HCT116 (cell line): Measurements from ENCODE around the gene NAB1. TPM values are rescaled to one million over a fixed set of nuclear protein-coding genes. Genes with fewer than 3 reads are reported as not detected.

Source experiments
- ATAC-seq: fragments of 200-7000 bp; cut with Tn5 transposase; 2 replicates; pipeline ENCODE4 v1.9.1; 2020; ENCODE audit warnings: mild to moderate bottlenecking, moderate library complexity
- BruUV-seq: library from RNA; stranded (reverse); fragments of 400-500 nt; replicated peaks from 2 replicates; lab custom pipeline; 2021; lab: Mats Ljungman, UMichigan
- CTCF ChIA-PET: fragments of 300-600 bp; sonication (Branson Sonifier 250); formaldehyde crosslinking; loops from one replicate; lab custom pipeline; 2021; ENCODE audit warnings: antibody characterized with exemption; lab: Charles Lee
- POLR2A ChIA-PET: fragments of 300-600, 350-600 bp; sonication (Branson Sonifier 250); formaldehyde crosslinking; loops from one replicate; lab custom pipeline; 2021; ENCODE audit warnings: antibody characterized with exemption; lab: Charles Lee
- RAD21 ChIA-PET, 2 experiments: fragments of 300-600 bp; sonication (Branson Sonifier 250); formaldehyde crosslinking; loops; one replicate each; lab custom pipeline; 2023; ENCODE audit warnings: low total read pairs in 2 of 2; ENCODE audit not compliant: uncharacterized antibody in 2 of 2, unreplicated experiment in 2 of 2, low non-redundant PET in 1 of 2; lab: Charles Lee
- DNase-seq: peaks from one replicate; pipeline ENCODE4 v3.0.0-alpha.2; 2010; ENCODE audit warnings: low read depth, low spot score
- H2AFZ ChIP-seq: fragments of 200-600 bp; shearing (Covaris generic), sonication (generic); 2 replicates; pipeline ENCODE4 v1.6.1; 2017; ENCODE audit warnings: low read depth, mixed run types, mixed read lengths, antibody characterized with exemption, low read length; ENCODE audit not compliant: poor library complexity, severe bottlenecking
- H3K27ac ChIP-seq: 2 replicates; pipeline ENCODE4 v1.5.1; 2012; ENCODE audit warnings: low read depth, low read length
- H3K27me3 ChIP-seq: fragments of 200-600 bp; sonication (generic); 2 replicates; pipeline ENCODE4 v1.6.1; 2016; ENCODE audit warnings: mixed run types, low read length, mixed read lengths; ENCODE audit not compliant: insufficient read depth
- H3K36me3 ChIP-seq, 2 experiments: fragments of 200-500 bp in 1 of 2; fragments of 200-600 bp in 1 of 2; sonication (Bioruptor generic) in 1 of 2; sonication (generic) in 1 of 2; 2 replicates each; pipeline versions ENCODE4 v1.5.1 to v1.6.1; 2014 to 2016; ENCODE audit warnings: low read length in 2 of 2, inconsistent platforms in 1 of 2, mixed read lengths in 1 of 2, mixed run types in 1 of 2; ENCODE audit not compliant: insufficient read depth in 2 of 2, control insufficient read depth in 1 of 2
- H3K4me1 ChIP-seq, 2 experiments: fragments of 200-600 bp in 1 of 2; sonication (generic) in 1 of 2; 2 replicates each; pipeline versions ENCODE4 v1.5.1 to v1.6.1; 2012 to 2017; ENCODE audit warnings: low read length in 2 of 2, inconsistent platforms in 1 of 2, mild to moderate bottlenecking in 1 of 2, mixed read lengths in 1 of 2, mixed run types in 1 of 2, moderate library complexity in 1 of 2; ENCODE audit not compliant: insufficient read depth in 2 of 2, control insufficient read depth in 1 of 2
- H3K4me2 ChIP-seq: fragments of 200-600 bp; sonication (generic); 2 replicates; pipeline ENCODE4 v1.6.1; 2017; ENCODE audit warnings: mixed run types, low read length, mixed read lengths
- H3K4me3 ChIP-seq, 2 experiments: fragments of 200-600 bp in 1 of 2; sonication (generic) in 1 of 2; replicated peaks in 1 of 2; 2 replicates each; pipeline ENCODE4 v1.5.1; 2011 to 2016; ENCODE audit warnings: low read length in 2 of 2, control low read depth in 1 of 2, low read depth in 1 of 2, mild to moderate bottlenecking in 1 of 2, mixed read lengths in 1 of 2, mixed run types in 1 of 2
- H3K79me2 ChIP-seq: fragments of 200-600 bp; sonication (generic); 2 replicates; pipeline ENCODE4 v1.6.1; 2017; ENCODE audit warnings: mild to moderate bottlenecking, mixed run types, low read length, moderate library complexity, mixed read lengths; ENCODE audit not compliant: insufficient read depth
- H3K9ac ChIP-seq: fragments of 200-600 bp; sonication (generic); 2 replicates; pipeline ENCODE4 v1.6.1; 2016; ENCODE audit warnings: low read length, mixed read lengths
- H3K9me2 ChIP-seq: fragments of 200-600 bp; sonication (generic), shearing (Covaris generic); 2 replicates; pipeline ENCODE4 v1.6.1; 2017; ENCODE audit warnings: mixed run types, mild to moderate bottlenecking, moderate library complexity; ENCODE audit not compliant: insufficient read depth
- H3K9me3 ChIP-seq, 2 experiments: fragments of 200-500 bp in 1 of 2; fragments of 200-600 bp in 1 of 2; sonication (Bioruptor generic) in 1 of 2; sonication (generic) in 1 of 2; 2 replicates each; pipeline ENCODE4 v1.6.1; 2014 to 2017; ENCODE audit warnings: low read length in 2 of 2, mixed read lengths in 2 of 2, inconsistent platforms in 1 of 2, low read depth in 1 of 2, mild to moderate bottlenecking in 1 of 2, mixed run types in 1 of 2, moderate library complexity in 1 of 2; ENCODE audit not compliant: control insufficient read depth in 1 of 2, insufficient read depth in 1 of 2
- H4K20me1 ChIP-seq: fragments of 200-600 bp; sonication (generic), shearing (Covaris generic); 2 replicates; pipeline ENCODE4 v1.6.1; 2017; ENCODE audit warnings: mixed run types, mild to moderate bottlenecking, moderate library complexity; ENCODE audit not compliant: insufficient read depth
- CBX3 ChIP-seq: IDR thresholded peaks from 2 replicates; pipeline ENCODE4 v1.6.1; 2012; ENCODE audit warnings: low read depth
- EGR1 ChIP-seq: IDR thresholded peaks from 2 replicates; pipeline ENCODE4 v1.6.1; 2012; ENCODE audit warnings: low read depth
- EZH2 ChIP-seq: fragments of 200-600 bp; sonication (generic); IDR thresholded peaks from 2 replicates; pipeline ENCODE4 v1.6.1; 2017; ENCODE audit warnings: antibody characterized with exemption, mixed run types
- EZH2phosphoT487 ChIP-seq: fragments of 200-600 bp; IDR thresholded peaks from 2 replicates; pipeline ENCODE4 v1.6.1; 2018; ENCODE audit warnings: antibody characterized with exemption, borderline replicate concordance
- FOSL1 ChIP-seq: IDR thresholded peaks from 2 replicates; pipeline ENCODE4 v1.6.1; 2012; ENCODE audit warnings: low read depth
- POLR2AphosphoS5 ChIP-seq: IDR thresholded peaks from 2 replicates; pipeline ENCODE4 v1.6.1; 2011; ENCODE audit warnings: mild to moderate bottlenecking, low read depth, low read length, moderate library complexity
- RAD21 ChIP-seq: IDR thresholded peaks from 2 replicates; pipeline ENCODE4 v1.6.1; 2012; ENCODE audit warnings: low read depth, mild to moderate bottlenecking
- SIN3A ChIP-seq: IDR thresholded peaks from 2 replicates; pipeline ENCODE4 v1.6.1; 2012; ENCODE audit warnings: low read depth
- SRF ChIP-seq: IDR thresholded peaks from 2 replicates; pipeline ENCODE4 v1.6.1; 2012; ENCODE audit warnings: low read depth
- TCF7L2 ChIP-seq: IDR thresholded peaks from 2 replicates; pipeline ENCODE4 v1.7.0; 2011; ENCODE audit warnings: borderline replicate concordance, inconsistent platforms; ENCODE audit not compliant: insufficient read depth, insufficient read length; ENCODE audit errors: extremely low read depth
- YY1 ChIP-seq: IDR thresholded peaks from 2 replicates; pipeline ENCODE4 v1.6.1; 2011; ENCODE audit warnings: low read length, low read depth, moderate library complexity, mild to moderate bottlenecking; ENCODE audit not compliant: insufficient replicate concordance; ENCODE audit errors: extremely low read depth
- ZNF274 ChIP-seq: fragments of 200-500 bp; sonication (Bioruptor generic); IDR thresholded peaks from 2 replicates; pipeline ENCODE4 v1.6.1; 2014; ENCODE audit warnings: mild to moderate bottlenecking, low read depth, low read length, inconsistent platforms
- intact Hi-C: fragments of 100-400 bp; cut with micrococcal nuclease; formaldehyde crosslinking; loops from 2 replicates; pipeline ENCODE4 v1.10.0; 2022
- total RNA-seq: library from RNA; stranded (reverse); gene quantifications from one replicate; pipeline ENCODE4 v1.2.1, GENCODE V29; 2021; ENCODE audit not compliant: unreplicated experiment
- TF ChIP-seq, protein P1 (sequence below), 3 experiments: fragments of 200-600 bp in 1 of 3; sonication (generic) in 1 of 3; IDR thresholded peaks in 2 of 3; conservative IDR thresholded peaks in 1 of 3; 2 replicates each; pipeline ENCODE4 v1.5.1; 2012 to 2017; ENCODE audit warnings: low read depth in 2 of 3, low read length in 2 of 3, antibody characterized with exemption in 1 of 3, borderline replicate concordance in 1 of 3, control low read depth in 1 of 3, mild to moderate bottlenecking in 1 of 3, mixed read lengths in 1 of 3, mixed run types in 1 of 3, moderate library complexity in 1 of 3; ENCODE audit not compliant: insufficient read depth in 1 of 3
- TF ChIP-seq, protein P2 (sequence below): IDR thresholded peaks from 2 replicates; pipeline ENCODE4 v1.6.1; 2012
- TF ChIP-seq, protein P3 (sequence below): IDR thresholded peaks from 2 replicates; pipeline ENCODE4 v1.6.1; 2012; ENCODE audit warnings: low read depth
- TF ChIP-seq, protein P4 (sequence below): IDR thresholded peaks from 2 replicates; pipeline ENCODE4 v1.6.1; 2011; ENCODE audit warnings: mild to moderate bottlenecking, low read length, moderate library complexity; ENCODE audit not compliant: insufficient replicate concordance; ENCODE audit errors: extremely low read depth

The NAB1 gene
- total RNA-seq, 1 experiment from 2014 or later: 43.8 TPM

GRCh38 chr2:190637281-190637734, 11.6 kb upstream of the NAB1 start:
- Histone ChIP-seq H3K4me3 (no peak overlapping the region), H3K79me2 (no peaks in the 10 kb centered on the region), H4K20me1 (no peaks in the 10 kb centered on the region), H3K27me3 (no peaks in the 10 kb centered on the region), H3K9me3 (no peaks in the 10 kb centered on the region), H3K27ac (no peak overlapping the region), H2AFZ (no peak overlapping the region), H3K36me3 (no peaks in the 10 kb centered on the region), H3K9me2 (no peaks in the 10 kb centered on the region), H3K9ac (no peak overlapping the region), H3K4me1 (peaks cover 7 to 13% of the 10 kb centered on the region in 2 experiments; a peak in 3 of 4 replicates), H3K4me2 (no peak overlapping the region)
- DNase-seq (no peak), ATAC-seq (no peak)
- BruUV-seq: no TSS peak
- POLR2A ChIA-PET: no interaction called here
- TF ChIP-seq, protein P1, sequence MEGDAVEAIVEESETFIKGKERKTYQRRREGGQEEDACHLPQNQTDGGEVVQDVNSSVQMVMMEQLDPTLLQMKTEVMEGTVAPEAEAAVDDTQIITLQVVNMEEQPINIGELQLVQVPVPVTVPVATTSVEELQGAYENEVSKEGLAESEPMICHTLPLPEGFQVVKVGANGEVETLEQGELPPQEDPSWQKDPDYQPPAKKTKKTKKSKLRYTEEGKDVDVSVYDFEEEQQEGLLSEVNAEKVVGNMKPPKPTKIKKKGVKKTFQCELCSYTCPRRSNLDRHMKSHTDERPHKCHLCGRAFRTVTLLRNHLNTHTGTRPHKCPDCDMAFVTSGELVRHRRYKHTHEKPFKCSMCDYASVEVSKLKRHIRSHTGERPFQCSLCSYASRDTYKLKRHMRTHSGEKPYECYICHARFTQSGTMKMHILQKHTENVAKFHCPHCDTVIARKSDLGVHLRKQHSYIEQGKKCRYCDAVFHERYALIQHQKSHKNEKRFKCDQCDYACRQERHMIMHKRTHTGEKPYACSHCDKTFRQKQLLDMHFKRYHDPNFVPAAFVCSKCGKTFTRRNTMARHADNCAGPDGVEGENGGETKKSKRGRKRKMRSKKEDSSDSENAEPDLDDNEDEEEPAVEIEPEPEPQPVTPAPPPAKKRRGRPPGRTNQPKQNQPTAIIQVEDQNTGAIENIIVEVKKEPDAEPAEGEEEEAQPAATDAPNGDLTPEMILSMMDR (IDR thresholded peaks at IDR 0.05 in 2 of 3, conservative IDR thresholded peaks at IDR 0.05 in 1 of 3; ENCODE audit: borderline replicate concordance in 1 of 3, insufficient read depth in 1 of 3, low read depth in 2 of 3, low read length in 2 of 3): no peak
- TF ChIP-seq SIN3A (no peak), POLR2AphosphoS5 (no peak), RAD21 (no peak), EGR1 (no peak), FOSL1 (no peak), ZNF274 (no peak), YY1 (no peak), TCF7L2 (no peak), CBX3 (no peak), SRF (no peak), EZH2 (no peak), EZH2phosphoT487 (no peak)
- TF ChIP-seq, protein P2, sequence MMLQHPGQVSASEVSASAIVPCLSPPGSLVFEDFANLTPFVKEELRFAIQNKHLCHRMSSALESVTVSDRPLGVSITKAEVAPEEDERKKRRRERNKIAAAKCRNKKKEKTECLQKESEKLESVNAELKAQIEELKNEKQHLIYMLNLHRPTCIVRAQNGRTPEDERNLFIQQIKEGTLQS: no peak
- TF ChIP-seq, protein P3, sequence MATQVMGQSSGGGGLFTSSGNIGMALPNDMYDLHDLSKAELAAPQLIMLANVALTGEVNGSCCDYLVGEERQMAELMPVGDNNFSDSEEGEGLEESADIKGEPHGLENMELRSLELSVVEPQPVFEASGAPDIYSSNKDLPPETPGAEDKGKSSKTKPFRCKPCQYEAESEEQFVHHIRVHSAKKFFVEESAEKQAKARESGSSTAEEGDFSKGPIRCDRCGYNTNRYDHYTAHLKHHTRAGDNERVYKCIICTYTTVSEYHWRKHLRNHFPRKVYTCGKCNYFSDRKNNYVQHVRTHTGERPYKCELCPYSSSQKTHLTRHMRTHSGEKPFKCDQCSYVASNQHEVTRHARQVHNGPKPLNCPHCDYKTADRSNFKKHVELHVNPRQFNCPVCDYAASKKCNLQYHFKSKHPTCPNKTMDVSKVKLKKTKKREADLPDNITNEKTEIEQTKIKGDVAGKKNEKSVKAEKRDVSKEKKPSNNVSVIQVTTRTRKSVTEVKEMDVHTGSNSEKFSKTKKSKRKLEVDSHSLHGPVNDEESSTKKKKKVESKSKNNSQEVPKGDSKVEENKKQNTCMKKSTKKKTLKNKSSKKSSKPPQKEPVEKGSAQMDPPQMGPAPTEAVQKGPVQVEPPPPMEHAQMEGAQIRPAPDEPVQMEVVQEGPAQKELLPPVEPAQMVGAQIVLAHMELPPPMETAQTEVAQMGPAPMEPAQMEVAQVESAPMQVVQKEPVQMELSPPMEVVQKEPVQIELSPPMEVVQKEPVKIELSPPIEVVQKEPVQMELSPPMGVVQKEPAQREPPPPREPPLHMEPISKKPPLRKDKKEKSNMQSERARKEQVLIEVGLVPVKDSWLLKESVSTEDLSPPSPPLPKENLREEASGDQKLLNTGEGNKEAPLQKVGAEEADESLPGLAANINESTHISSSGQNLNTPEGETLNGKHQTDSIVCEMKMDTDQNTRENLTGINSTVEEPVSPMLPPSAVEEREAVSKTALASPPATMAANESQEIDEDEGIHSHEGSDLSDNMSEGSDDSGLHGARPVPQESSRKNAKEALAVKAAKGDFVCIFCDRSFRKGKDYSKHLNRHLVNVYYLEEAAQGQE: no peak
- TF ChIP-seq, protein P4, sequence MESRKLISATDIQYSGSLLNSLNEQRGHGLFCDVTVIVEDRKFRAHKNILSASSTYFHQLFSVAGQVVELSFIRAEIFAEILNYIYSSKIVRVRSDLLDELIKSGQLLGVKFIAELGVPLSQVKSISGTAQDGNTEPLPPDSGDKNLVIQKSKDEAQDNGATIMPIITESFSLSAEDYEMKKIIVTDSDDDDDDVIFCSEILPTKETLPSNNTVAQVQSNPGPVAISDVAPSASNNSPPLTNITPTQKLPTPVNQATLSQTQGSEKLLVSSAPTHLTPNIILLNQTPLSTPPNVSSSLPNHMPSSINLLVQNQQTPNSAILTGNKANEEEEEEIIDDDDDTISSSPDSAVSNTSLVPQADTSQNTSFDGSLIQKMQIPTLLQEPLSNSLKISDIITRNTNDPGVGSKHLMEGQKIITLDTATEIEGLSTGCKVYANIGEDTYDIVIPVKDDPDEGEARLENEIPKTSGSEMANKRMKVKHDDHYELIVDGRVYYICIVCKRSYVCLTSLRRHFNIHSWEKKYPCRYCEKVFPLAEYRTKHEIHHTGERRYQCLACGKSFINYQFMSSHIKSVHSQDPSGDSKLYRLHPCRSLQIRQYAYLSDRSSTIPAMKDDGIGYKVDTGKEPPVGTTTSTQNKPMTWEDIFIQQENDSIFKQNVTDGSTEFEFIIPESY: no peak
- intact Hi-C loops: no loop called here
- RAD21 ChIA-PET: no interaction called here
- CTCF ChIA-PET: no interaction called here
